Aorta (tissue), 5 donors: Measurements from ENCODE around the gene MAML2. TPM values are rescaled to one million over a fixed set of nuclear protein-coding genes. Genes with fewer than 3 reads are reported as not detected.
A peak's percentile ranks its signal among the peaks of the same experiment; 100 is the strongest.

Experiments used
- ATAC-seq: fragments of 200-7000 bp; cut with Tn5 transposase; one replicate; pipeline ENCODE4 v1.9.1; 2022; ENCODE audit warnings: moderate library complexity; ENCODE audit not compliant: low FRiP score
- DNase-seq, 2 donors: peaks; one replicate each; pipeline ENCODE4 v3.0.0-alpha.2; 2020
- H3K27ac ChIP-seq, 2 donors: one replicate each; pipeline ENCODE4 v1.5.1; 2013; ENCODE audit warnings: low read length in 2 of 2, mild to moderate bottlenecking in 2 of 2, moderate library complexity in 2 of 2, control low read depth in 1 of 2, inconsistent platforms in 1 of 2, low read depth in 1 of 2
- H3K27me3 ChIP-seq, 2 donors: one replicate each; pipeline ENCODE4 v1.6.1; 2013; ENCODE audit warnings: control low read depth in 1 of 2, low read length in 1 of 2, mild to moderate bottlenecking in 1 of 2, moderate library complexity in 1 of 2; ENCODE audit not compliant: insufficient read depth in 2 of 2, control insufficient read depth in 1 of 2
- H3K36me3 ChIP-seq, 2 donors: one replicate each; pipeline ENCODE4 v1.6.1; 2013; ENCODE audit warnings: control low read depth in 1 of 2, low read length in 1 of 2, mild to moderate bottlenecking in 1 of 2; ENCODE audit not compliant: insufficient read depth in 2 of 2, control insufficient read depth in 1 of 2
- H3K4me1 ChIP-seq, 2 donors: one replicate each; pipeline ENCODE4 v1.6.1; 2013; ENCODE audit warnings: low read length in 2 of 2, control low read depth in 1 of 2, mild to moderate bottlenecking in 1 of 2, moderate library complexity in 1 of 2; ENCODE audit not compliant: insufficient read depth in 2 of 2, control insufficient read depth in 1 of 2
- H3K4me3 ChIP-seq, 2 donors: one replicate each; pipeline ENCODE4 v1.5.1; 2013; ENCODE audit warnings: low read length in 2 of 2, control low read depth in 1 of 2, mild to moderate bottlenecking in 1 of 2
- H3K9me3 ChIP-seq: one replicate; pipeline ENCODE4 v1.6.1; 2013; ENCODE audit warnings: mild to moderate bottlenecking, low read length; ENCODE audit not compliant: control insufficient read depth
- WGBS, 2 donors: extraction: QIAGEN DNeasy Blood & Tissue Kit; methylation state at CpG; one replicate each; pipeline ENCODE4 v1.1.7; 2013; 5-methylcytosine and 5-hydroxymethylcytosine counted together
- intact Hi-C, 2 donors: fragments of 100-400 bp; cut with DNase I; formaldehyde crosslinking; loops; one replicate each; pipeline versions ENCODE4 v1.14.2 to v1.15.0; 2022
- polyA plus RNA-seq, 2 donors: library from polyadenylated mRNA; stranded (reverse); fragments of 200-250 nt; gene quantifications; one replicate each; pipeline ENCODE4 v1.2.3, GENCODE V29; 2013
- total RNA-seq, 2 donors: library from RNA; stranded (reverse); fragmentation: NEBNext Ultra II Directional; extraction: Animal tissue kit (Norgen Biotek cat#: 25700); gene quantifications; one replicate each; pipeline ENCODE4 v1.2.1, GENCODE V29; 2021
- donor health status: healthy with polysubstance abuse.
- donor health status: Bipolar disorder and iron deficiency.
- donor health status: DM: no; HTN: no; CAD: no.
- donor health status: DM: no; HTN: no; CAD: no.
- donor health status: DM: yes; HTN: yes; CAD: no.

MAML2 gene
- total and polyA plus RNA-seq, 4 donors = 6.0 to 27.5 (median 14.0) TPM

- no peaks in the 10 kb centered on the region for H3K36me3 ChIP-seq
- no peak overlapping the region for H3K27ac ChIP-seq
- H3K9me3 ChIP-seq = no peaks in the 10 kb centered on the region
- H3K4me3 ChIP-seq = no peak overlapping the region
- ATAC-seq = no peak
- H3K27me3 ChIP-seq = no peaks in the 10 kb centered on the region
- H3K4me1 ChIP-seq = no peaks in the 10 kb centered on the region
- DNase-seq = no peak
- intact Hi-C loops = loop anchor here in 1 of 2 donors (2.0 kb wide), 1 partner anchor 329 kb away; the partner anchor contains the start of gene MAML2
- WGBS, 2 donors = 84 to 87% methylated on average over 17 of the region's 17 CpGs
Observed at GRCh38 chr11:96013461-96014213, 329.4 kb downstream of the MAML2 start.

GRCh38 chr11:96012086-96012824 lies 330.7 kb downstream of the MAML2 start:
- no peak overlapping the region for H3K4me3 ChIP-seq
- ATAC-seq (peak; percentile 82), DNase-seq (peak in 1 of 2 donors; percentile 64)
- H3K4me1 ChIP-seq = no peaks in the 10 kb centered on the region
- intact Hi-C loops = loop anchor here in 1 of 2 donors (2.0 kb wide), 1 partner anchor 331 kb away; the partner anchor contains the start of gene MAML2
- H3K27ac ChIP-seq = peak overlapping the region in 1 of 2 donors; percentile 50
- 1 to 2% methylated on average over 8 of the region's 8 CpGs for WGBS, 2 donors
- no peaks in the 10 kb centered on the region for H3K36me3 ChIP-seq
- H3K27me3 ChIP-seq = no peaks in the 10 kb centered on the region
- no peaks in the 10 kb centered on the region for H3K9me3 ChIP-seq

GRCh38 chr11:96010683-96011082 lies 332.3 kb downstream of the MAML2 start:
- no peaks in the 10 kb centered on the region for H3K36me3 ChIP-seq
- H3K4me1 ChIP-seq = no peaks in the 10 kb centered on the region
- ATAC-seq (no peak), DNase-seq (no peak)
- H3K9me3 ChIP-seq = no peaks in the 10 kb centered on the region
- H3K4me3 ChIP-seq = no peak overlapping the region
- H3K27ac ChIP-seq = no peak overlapping the region
- intact Hi-C loops = no loop called here
- no peaks in the 10 kb centered on the region for H3K27me3 ChIP-seq

- WGBS, 2 donors = 61 to 72% methylated on average over 3 of the region's 3 CpGs
- H3K27ac ChIP-seq = no peak overlapping the region
- H3K9me3 ChIP-seq = no peaks in the 10 kb centered on the region
- ATAC-seq (no peak), DNase-seq (no peak)
- no peaks in the 10 kb centered on the region for H3K36me3 ChIP-seq
- H3K4me1 ChIP-seq = no peaks in the 10 kb centered on the region
- no peaks in the 10 kb centered on the region for H3K27me3 ChIP-seq
- no peak overlapping the region for H3K4me3 ChIP-seq
- intact Hi-C loops = loop anchor here in 1 of 2 donors (10.0 kb wide), 1 partner anchor 337 kb away; the partner anchor contains the start of gene MAML2
Observed at GRCh38 chr11:96008161-96008720, 334.8 kb downstream of the MAML2 start.

GRCh38 chr11:96006037-96006436 lies 337.0 kb downstream of the MAML2 start:
- Histone ChIP-seq H3K36me3 (no peaks in the 10 kb centered on the region), H3K27ac (no peak overlapping the region), H3K4me3 (no peak overlapping the region), H3K27me3 (peaks cover 0 to 2% of the 10 kb centered on the region in 2 donors), H3K9me3 (no peaks in the 10 kb centered on the region), H3K4me1 (peaks cover 0 to 2% of the 10 kb centered on the region in 2 donors)
- intact Hi-C loops = loop anchor here in 1 of 2 donors (10.0 kb wide), 1 partner anchor 339 kb away; the partner anchor contains the start of gene MAML2
- DNase-seq (no peak), ATAC-seq (no peak)

- H3K4me1 ChIP-seq = peaks cover 2 to 4% of the 10 kb centered on the region in 2 donors
- H3K36me3 ChIP-seq = no peaks in the 10 kb centered on the region
- H3K4me3 ChIP-seq = no peak overlapping the region
- intact Hi-C loops = loop anchor here in 1 of 2 donors (10.0 kb wide), 1 partner anchor 340 kb away; the partner anchor contains the start of gene MAML2
- ATAC-seq (no peak), DNase-seq (no peak)
- H3K9me3 ChIP-seq = no peaks in the 10 kb centered on the region
- H3K27me3 ChIP-seq = peaks cover 0 to 2% of the 10 kb centered on the region in 2 donors
- no peak overlapping the region for H3K27ac ChIP-seq
- 98 to 100% methylated on average over 1 of the region's 1 CpG for WGBS, 2 donors
Observed at GRCh38 chr11:96004862-96005261, 338.1 kb downstream of the MAML2 start.

GRCh38 chr11:96002754-96003290 lies 340.2 kb downstream of the MAML2 start:
- DNase-seq = no peak
- Histone ChIP-seq H3K27ac (no peak overlapping the region), H3K9me3 (no peaks in the 10 kb centered on the region), H3K27me3 (peaks cover 0 to 2% of the 10 kb centered on the region in 2 donors), H3K36me3 (no peaks in the 10 kb centered on the region), H3K4me3 (no peak overlapping the region), H3K4me1 (peaks cover 4% of the 10 kb centered on the region in 2 donors)
- intact Hi-C loops = loop anchor here in 1 of 2 donors (10.0 kb wide), 1 partner anchor 342 kb away; the partner anchor contains the start of gene MAML2
- 98 to 100% methylated on average over 1 of the region's 1 CpG for WGBS, 2 donors
- ATAC-seq = no peak

- H3K27me3 ChIP-seq = peaks cover 0 to 2% of the 10 kb centered on the region in 2 donors
- H3K9me3 ChIP-seq = no peaks in the 10 kb centered on the region
- no peaks in the 10 kb centered on the region for H3K36me3 ChIP-seq
- H3K4me3 ChIP-seq = no peak overlapping the region
- intact Hi-C loops = loop anchor here in 1 of 2 donors (10.0 kb wide), 1 partner anchor 342 kb away; the partner anchor contains the start of gene MAML2
- WGBS, 2 donors = 96 to 100% methylated on average over 2 of the region's 2 CpGs
- DNase-seq (no peak), ATAC-seq (no peak)
- no peak overlapping the region for H3K27ac ChIP-seq
- peaks cover 4% of the 10 kb centered on the region in 2 donors for H3K4me1 ChIP-seq
Observed at GRCh38 chr11:96002339-96002738, 340.7 kb downstream of the MAML2 start.
